Fibroblast of skin of back (primary cell): ENCODE data around the gene PRKCA.

Experiments
- DNase-seq: peaks from one replicate; pipeline ENCODE4 v3.0.0-alpha.2; 2013

PRKCA gene

GRCh38 chr17:66655461-66655860 is 353.0 kb downstream of the PRKCA start:
- DNase-seq = no peak

- DNase-seq = peak; percentile 71
Observed at GRCh38 chr17:66655861-66656260, 353.4 kb downstream of the PRKCA start.

GRCh38 chr17:66661411-66662256 is 359.2 kb downstream of the PRKCA start:
- peak; percentile 35 for DNase-seq

GRCh38 chr17:66662496-66662895 is 360.1 kb downstream of the PRKCA start:
- no peak for DNase-seq

GRCh38 chr17:66663041-66663606 is 360.7 kb downstream of the PRKCA start:
- DNase-seq = no peak

GRCh38 chr17:66664336-66664735 is 361.9 kb downstream of the PRKCA start:
- no peak for DNase-seq

GRCh38 chr17:66665194-66665593 is 362.8 kb downstream of the PRKCA start:
- no peak for DNase-seq

- no peak for DNase-seq
Observed at GRCh38 chr17:66667090-66667489, 364.7 kb downstream of the PRKCA start.

- DNase-seq = no peak
Observed at GRCh38 chr17:66667491-66668030, 365.1 kb downstream of the PRKCA start.

- no peak for DNase-seq
Observed at GRCh38 chr17:66670206-66670605, 367.8 kb downstream of the PRKCA start.

GRCh38 chr17:66671156-66671555 is 368.7 kb downstream of the PRKCA start:
- no peak for DNase-seq

GRCh38 chr17:66673668-66674276 is 371.4 kb downstream of the PRKCA start:
- DNase-seq = peak; percentile 74

- no peak for DNase-seq
Observed at GRCh38 chr17:66675273-66675990, 373.0 kb downstream of the PRKCA start.

- no peak for DNase-seq
Observed at GRCh38 chr17:66675991-66676371, 373.6 kb downstream of the PRKCA start.

- no peak for DNase-seq
Observed at GRCh38 chr17:66676421-66676820, 374.0 kb downstream of the PRKCA start.

- DNase-seq = peak; percentile 53
Observed at GRCh38 chr17:66677201-66677981, 375.0 kb downstream of the PRKCA start.

- DNase-seq = no peak
Observed at GRCh38 chr17:66678061-66678460, 375.6 kb downstream of the PRKCA start.

- DNase-seq = no peak
Observed at GRCh38 chr17:66678827-66679226, 376.4 kb downstream of the PRKCA start.

GRCh38 chr17:66679631-66680517 is 377.5 kb downstream of the PRKCA start:
- no peak for DNase-seq

- DNase-seq = no peak
Observed at GRCh38 chr17:66682283-66682682, 379.9 kb downstream of the PRKCA start.

GRCh38 chr17:66684261-66684660 is 381.8 kb downstream of the PRKCA start:
- no peak for DNase-seq
